Stomach (tissue), 4 donors: Measurements from ENCODE around the gene FSCN2.

Source experiments
- CTCF ChIP-seq, 7 experiments: fragments of 450-650 bp in 4 of 7; fragments of 200-600 bp in 3 of 7; sonication (generic) in 3 of 7; IDR thresholded peaks; one replicate each; pipeline ENCODE4 v1.5.1; 2016 to 2019; ENCODE audit warnings: antibody characterized with exemption in 7 of 7, control low read depth in 2 of 7, mild to moderate bottlenecking in 1 of 7
- EP300 ChIP-seq: sonication (generic); formaldehyde crosslinking; IDR thresholded peaks from one replicate; pipeline ENCODE4 v1.6.1; 2017; ENCODE audit warnings: antibody characterized with exemption
- POLR2A ChIP-seq, 4 donors: fragments of 450-650 bp; IDR thresholded peaks; one replicate each; pipeline ENCODE4 v1.6.1; 2016; ENCODE audit warnings: antibody characterized with exemption in 4 of 4, control low read depth in 2 of 4, mild to moderate bottlenecking in 1 of 4, moderate library complexity in 1 of 4
- POLR2AphosphoS5 ChIP-seq, 3 donors: sonication (generic); formaldehyde crosslinking; IDR thresholded peaks; one replicate each; pipeline ENCODE4 v1.6.1; 2016; ENCODE audit warnings: antibody characterized with exemption in 3 of 3

- no peak for TF ChIP-seq CTCF (IDR thresholded peaks at IDR 0.05)
- no peak for TF ChIP-seq POLR2A (IDR thresholded peaks at IDR 0.05)
- TF ChIP-seq EP300 = no peak
- TF ChIP-seq POLR2AphosphoS5 (IDR thresholded peaks at IDR 0.05) = no peak
These were observed 14.5 kb downstream of the FSCN2 start for GRCh38 chr17:81542431-81543338.
